Neural cell (in vitro differentiated cells): ENCODE results near the gene SLC2A5. TPM values are rescaled to one million over a fixed set of nuclear protein-coding genes. Genes with fewer than 3 reads are reported as not detected.

ENCODE experiments used
- H2AFZ ChIP-seq: fragments of 200-600, 300-800 bp; sonication (generic), shearing (Covaris generic); 2 replicates; pipeline ENCODE4 v1.6.0; 2014; ENCODE audit warnings: low read depth, mild to moderate bottlenecking, antibody characterized with exemption, low read length, moderate library complexity
- H3F3A ChIP-seq: fragments of 200-600 bp; shearing (Covaris generic); 2 replicates; pipeline ENCODE4 v1.6.1; 2016; ENCODE audit warnings: mild to moderate bottlenecking, moderate library complexity, mixed read lengths, antibody characterized with exemption, low read length; ENCODE audit not compliant: insufficient read depth, poor library complexity, severe bottlenecking
- H3K27ac ChIP-seq: fragments of 200-600, 300-800 bp; sonication (generic), shearing (Covaris generic); 2 replicates; pipeline ENCODE4 v1.5.1; 2014; ENCODE audit warnings: mild to moderate bottlenecking, low read length, moderate library complexity
- H3K27me3 ChIP-seq: fragments of 300-800, 200-600 bp; sonication (generic), shearing (Covaris generic); 2 replicates; pipeline ENCODE4 v1.6.0; 2014; ENCODE audit warnings: mild to moderate bottlenecking, low read depth, low read length, moderate library complexity; ENCODE audit not compliant: insufficient read depth
- H3K36me3 ChIP-seq: fragments of 300-800, 200-600 bp; sonication (generic), shearing (Covaris generic); 2 replicates; pipeline ENCODE4 v1.5.1; 2014; ENCODE audit warnings: mild to moderate bottlenecking, antibody characterized with exemption, low read length, moderate library complexity; ENCODE audit not compliant: insufficient read depth
- H3K4me2 ChIP-seq: fragments of 300-800, 200-600 bp; sonication (generic), shearing (Covaris generic); 2 replicates; pipeline ENCODE4 v1.6.0; 2014; ENCODE audit warnings: mild to moderate bottlenecking, low read length
- H3K4me3 ChIP-seq: fragments of 300-800, 200-600 bp; sonication (generic), shearing (Covaris generic); 2 replicates; pipeline ENCODE4 v1.5.1; 2014; ENCODE audit warnings: mild to moderate bottlenecking, low read length, moderate library complexity
- H3K79me2 ChIP-seq: fragments of 200-600 bp; shearing (Covaris generic); replicated peaks from 2 replicates; pipeline ENCODE4 v1.6.0; 2014; ENCODE audit warnings: mild to moderate bottlenecking, low read length, moderate library complexity; ENCODE audit not compliant: insufficient read depth
- H3K9ac ChIP-seq: fragments of 300-800, 200-600 bp; sonication (generic), shearing (Covaris generic); 2 replicates; pipeline ENCODE4 v1.6.1; 2016; ENCODE audit warnings: mild to moderate bottlenecking, low read length, mixed read lengths
- H3K9me2 ChIP-seq: fragments of 200-600 bp; shearing (Covaris generic); 2 replicates; pipeline ENCODE4 v1.6.1; 2016; ENCODE audit warnings: mild to moderate bottlenecking, low read length, mixed read lengths; ENCODE audit not compliant: insufficient read depth
- H3K9me3 ChIP-seq: fragments of 200-600, 300-800 bp; sonication (generic), shearing (Covaris generic); 2 replicates; pipeline ENCODE4 v1.6.1; 2016; ENCODE audit warnings: mild to moderate bottlenecking, mixed run types, low read length, moderate library complexity, mixed read lengths
- H4K20me1 ChIP-seq: fragments of 200-600 bp; shearing (Covaris generic); 2 replicates; pipeline ENCODE4 v1.6.1; 2016; ENCODE audit warnings: mild to moderate bottlenecking, mixed run types; ENCODE audit not compliant: insufficient read depth
- CTCF ChIP-seq: fragments of 450-650 bp; IDR thresholded peaks from 2 replicates; pipeline ENCODE4 v1.5.1; 2014; ENCODE audit warnings: antibody characterized with exemption, mild to moderate bottlenecking, moderate library complexity; ENCODE audit not compliant: poor library complexity, severe bottlenecking
- EP300 ChIP-seq: fragments of 450-650 bp; conservative IDR thresholded peaks from 2 replicates; pipeline ENCODE4 v1.6.1; 2014; ENCODE audit warnings: antibody characterized with exemption, mild to moderate bottlenecking, moderate library complexity; ENCODE audit not compliant: poor library complexity, severe bottlenecking
- EZH2 ChIP-seq: fragments of 200-600, 300-800 bp; shearing (Covaris generic), sonication (generic); IDR thresholded peaks from 2 replicates; pipeline ENCODE4 v1.6.1; 2014; ENCODE audit warnings: antibody characterized with exemption, low read length, borderline replicate concordance, mild to moderate bottlenecking; ENCODE audit not compliant: insufficient read depth, poor library complexity, severe bottlenecking
- MXI1 ChIP-seq: fragments of 450-650 bp; conservative IDR thresholded peaks from 2 replicates; pipeline ENCODE4 v1.6.1; 2014; ENCODE audit warnings: antibody characterized with exemption, mild to moderate bottlenecking; ENCODE audit not compliant: poor library complexity, severe bottlenecking
- RAD21 ChIP-seq: fragments of 450-650 bp; conservative IDR thresholded peaks from 2 replicates; pipeline ENCODE4 v1.6.1; 2014; ENCODE audit warnings: antibody characterized with exemption, mild to moderate bottlenecking, moderate library complexity
- REST ChIP-seq: IDR thresholded peaks from 2 replicates; pipeline ENCODE4 v1.6.1; 2012; ENCODE audit warnings: borderline replicate concordance
- TAF1 ChIP-seq: IDR thresholded peaks from 2 replicates; pipeline ENCODE4 v1.6.1; 2012; ENCODE audit warnings: low read depth
- polyA plus RNA-seq: library from polyadenylated mRNA; depleted of rRNA; stranded (reverse); fragments of >200 nt; gene quantifications from 2 replicates; pipeline ENCODE4 v1.2.3, GENCODE V29; 2014

The SLC2A5 gene
- polyA plus RNA-seq, 1 donor from 2014 or later: not detected

DNA sequence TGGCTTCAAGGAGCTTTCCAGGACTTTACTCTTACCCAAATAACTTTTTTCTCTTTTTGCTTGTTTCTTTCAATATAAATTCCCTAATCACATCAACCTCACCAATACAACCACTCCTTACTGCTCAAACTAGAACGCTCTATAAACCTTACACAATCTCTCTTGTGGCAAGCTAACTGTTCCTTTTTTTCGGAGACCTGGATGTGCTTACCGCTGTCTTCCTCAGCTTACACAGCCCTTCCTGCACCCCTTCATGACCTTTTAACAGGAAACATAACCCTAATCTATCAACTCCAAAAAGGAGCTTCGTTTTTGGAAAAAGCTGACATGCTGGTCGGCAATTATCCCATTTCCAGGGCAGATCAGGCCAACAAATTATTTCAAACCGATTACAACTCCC, 24.1 kb upstream of the SLC2A5 start:
- Histone ChIP-seq H3F3A (no peaks in the 10 kb centered on the region), H4K20me1 (no peaks in the 10 kb centered on the region), H3K9ac (no peak overlapping the region), H3K27me3 (no peaks in the 10 kb centered on the region), H3K9me3 (no peaks in the 10 kb centered on the region), H2AFZ (no peak overlapping the region), H3K4me2 (no peak overlapping the region), H3K27ac (no peak overlapping the region), H3K36me3 (no peaks in the 10 kb centered on the region), H3K4me3 (no peak overlapping the region), H3K79me2 (no peaks in the 10 kb centered on the region), H3K9me2 (no peaks in the 10 kb centered on the region)
- TF ChIP-seq REST (no peak), EZH2 (no peak), CTCF (no peak), MXI1 (no peak), RAD21 (no peak), EP300 (no peak)

DNA sequence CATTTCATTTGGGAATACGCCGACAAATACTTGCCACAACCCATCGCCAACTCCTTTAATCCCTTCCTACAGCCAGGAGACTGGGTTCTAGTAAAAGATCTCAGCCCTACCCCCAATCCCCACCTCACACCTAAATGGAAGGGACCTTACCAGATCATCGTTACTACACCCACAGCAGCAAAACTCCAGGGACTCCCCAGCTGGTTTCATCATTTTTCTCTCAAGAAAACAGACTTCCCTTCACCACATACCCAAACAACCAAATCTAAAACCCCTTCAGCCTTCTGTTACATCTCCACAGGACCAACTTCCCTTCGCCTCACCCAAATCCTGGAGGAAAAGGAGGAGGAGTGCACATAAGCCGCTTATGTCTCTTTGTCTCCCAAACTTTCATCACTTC, 23.7 kb upstream of the SLC2A5 start:
- H3F3A ChIP-seq: no peaks in the 10 kb centered on the region
- TF ChIP-seq CTCF (no peak), TAF1 (no peak), REST (no peak)
- H3K9me3 ChIP-seq: no peaks in the 10 kb centered on the region
- H3K79me2 ChIP-seq: no peaks in the 10 kb centered on the region
- H2AFZ ChIP-seq: no peak overlapping the region
- no peaks in the 10 kb centered on the region for H3K27me3 ChIP-seq
- no peak overlapping the region for H3K4me2 ChIP-seq
- no peaks in the 10 kb centered on the region for H3K36me3 ChIP-seq
- no peak overlapping the region for H3K9ac ChIP-seq
- H3K4me3 ChIP-seq: no peak overlapping the region
- H3K9me2 ChIP-seq: no peaks in the 10 kb centered on the region
- H4K20me1 ChIP-seq: no peaks in the 10 kb centered on the region
- H3K27ac ChIP-seq: no peak overlapping the region
